Stimulated activated CD8-positive, alpha-beta memory T cell treated with anti-CD3 and anti-CD28 coated beads, Interleukin-15, amount 100 ng/mL, for 4 hours (primary cell): ENCODE data around the gene ARHGAP35.
"Not testable (repeated sequence)": the region's sequence is repeated elsewhere in the genome, so short reads cannot be mapped to it uniquely, and the experiment has no call there.

Experiments
- DNase-seq, 2 donors: peaks; one replicate each; pipeline ENCODE4 v3.0.0-alpha.2; 2020; ENCODE audit warnings: low read depth in 2 of 2

ARHGAP35 gene

DNA sequence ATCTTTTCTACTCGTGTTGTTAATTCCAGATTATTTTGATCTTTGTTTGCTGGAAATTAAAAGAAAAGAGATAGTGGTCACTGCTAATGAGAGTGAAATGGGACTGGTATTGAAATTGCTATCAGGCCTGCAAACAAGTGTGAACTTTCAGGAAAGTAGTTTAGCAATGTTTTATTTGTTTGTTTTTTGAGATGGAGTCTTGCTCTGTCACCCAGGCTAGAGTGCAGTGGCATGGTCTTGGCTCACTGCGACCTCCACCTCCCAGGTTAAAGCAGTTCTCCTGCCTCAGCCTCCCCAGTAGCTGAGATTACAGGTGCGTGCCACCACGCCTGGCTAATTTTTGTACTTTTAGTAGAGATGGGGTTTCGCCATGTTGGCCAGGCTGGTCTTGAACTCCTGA, 10.4 kb downstream of the ARHGAP35 start:
- not testable (repeated sequence) for DNase-seq

DNA sequence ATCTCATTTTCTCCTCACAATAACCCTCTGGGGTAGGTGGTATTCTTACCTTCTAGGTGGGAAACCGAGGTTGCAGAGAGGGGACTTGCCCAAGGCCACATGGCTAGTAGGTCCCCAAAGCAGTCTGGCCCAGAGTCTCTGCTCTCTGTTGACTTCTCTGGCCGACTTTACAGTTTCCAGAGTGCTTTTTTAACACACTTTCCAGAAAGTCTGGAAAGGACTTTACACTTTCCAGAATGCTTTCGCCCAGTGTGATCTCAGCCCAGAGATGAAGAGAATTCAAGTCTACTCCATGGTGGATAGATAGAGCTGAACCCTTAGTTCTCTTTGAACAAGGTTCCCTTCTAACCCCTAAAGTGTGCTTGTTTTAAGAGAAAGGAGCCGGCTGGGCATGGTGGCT, 12.2 kb downstream of the ARHGAP35 start:
- no peak for DNase-seq

DNA sequence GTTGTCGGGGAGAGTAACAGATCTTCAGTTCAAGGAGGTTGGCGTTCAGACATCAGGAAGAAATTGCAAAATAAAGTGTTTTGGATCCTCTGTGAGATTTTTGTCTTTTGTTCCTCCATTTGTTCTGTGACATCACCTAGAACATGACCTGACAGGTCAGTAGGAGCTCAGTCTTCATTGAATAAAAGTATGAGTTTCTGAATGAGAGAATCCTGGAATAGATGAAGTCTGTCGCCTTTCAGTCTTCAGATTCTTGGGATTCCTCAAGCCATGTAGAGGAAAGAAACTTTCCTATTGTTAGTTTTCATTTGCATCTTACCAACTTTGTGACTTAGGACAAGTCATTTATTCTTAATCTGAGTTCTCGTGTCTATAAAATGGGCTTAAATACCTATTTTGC, 14.4 kb downstream of the ARHGAP35 start:
- DNase-seq: no peak

DNA sequence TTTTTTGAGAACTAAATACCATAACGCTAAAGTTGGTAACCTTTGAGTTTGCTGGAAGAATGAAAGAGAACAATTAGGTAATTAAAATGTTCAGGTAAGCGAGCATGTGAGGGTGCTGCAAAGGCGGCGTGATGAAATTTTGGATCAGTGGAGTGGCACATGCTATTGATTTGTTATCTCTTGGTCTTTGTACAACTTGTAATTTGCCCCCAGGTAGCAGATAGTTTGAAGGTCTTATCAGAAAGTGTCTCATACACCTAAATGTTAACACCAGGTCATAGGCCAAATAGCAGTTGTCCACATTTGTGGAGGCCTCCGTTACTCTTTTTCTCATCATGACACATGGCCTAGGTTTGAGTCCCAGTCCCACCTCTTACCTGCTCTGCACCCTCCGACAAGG, 14.9 kb downstream of the ARHGAP35 start:
- no peak for DNase-seq

DNA sequence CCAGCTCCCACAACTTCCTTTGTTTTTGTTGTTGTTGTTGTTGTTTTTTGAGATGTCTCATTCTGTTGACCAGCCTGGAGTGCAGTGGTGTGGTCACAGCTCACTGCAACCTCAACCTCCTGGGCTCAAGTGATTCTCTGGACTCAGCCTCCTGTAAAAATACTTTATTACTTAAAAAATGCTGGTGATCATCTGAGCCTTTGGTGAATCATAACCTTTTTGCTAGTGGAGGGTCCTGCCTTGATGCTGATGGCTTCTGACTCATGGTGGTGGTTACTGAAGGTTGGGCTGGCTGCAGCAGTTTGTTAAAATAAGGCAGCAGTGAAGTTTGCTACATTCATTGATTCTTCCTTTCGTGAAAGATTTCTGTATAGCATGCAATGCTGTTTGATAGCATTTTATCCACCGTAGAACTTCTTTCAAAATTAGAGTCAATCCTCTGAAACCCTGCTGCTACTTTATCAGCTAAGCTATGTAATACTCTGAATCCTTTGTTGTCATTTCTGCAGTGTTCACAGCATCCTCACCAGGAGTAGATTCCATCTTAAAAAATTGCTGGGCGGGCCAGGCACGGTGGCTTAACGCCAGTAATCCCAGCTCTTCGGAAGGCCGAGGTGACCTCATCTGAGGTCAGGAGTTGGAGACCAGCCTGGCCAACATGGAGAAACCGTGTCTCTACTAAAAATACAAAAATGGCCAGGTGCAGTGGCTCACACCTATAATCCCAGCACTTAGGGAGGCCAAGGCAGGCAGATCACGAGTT, 18.0 kb downstream of the ARHGAP35 start:
- DNase-seq: no peak

DNA sequence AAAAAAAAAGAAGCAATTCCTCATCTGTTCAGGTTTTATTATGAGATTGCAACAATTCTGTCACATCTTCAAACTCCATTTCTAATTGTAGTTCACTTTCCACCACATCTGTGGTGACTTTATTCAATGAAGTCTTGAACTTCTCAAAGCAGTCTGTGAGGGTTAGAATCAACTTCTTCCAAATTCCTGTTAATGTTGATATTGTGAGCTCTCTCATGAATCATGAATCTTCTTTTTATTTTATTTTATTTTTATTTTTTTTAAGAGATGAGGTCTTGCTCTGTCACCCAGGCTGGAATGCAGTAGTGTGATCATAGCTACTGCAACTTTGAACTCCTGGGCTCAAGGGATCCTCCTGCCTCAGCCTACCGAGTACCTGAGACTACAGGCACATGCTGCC, 19.6 kb downstream of the ARHGAP35 start:
- DNase-seq: no peak

DNA sequence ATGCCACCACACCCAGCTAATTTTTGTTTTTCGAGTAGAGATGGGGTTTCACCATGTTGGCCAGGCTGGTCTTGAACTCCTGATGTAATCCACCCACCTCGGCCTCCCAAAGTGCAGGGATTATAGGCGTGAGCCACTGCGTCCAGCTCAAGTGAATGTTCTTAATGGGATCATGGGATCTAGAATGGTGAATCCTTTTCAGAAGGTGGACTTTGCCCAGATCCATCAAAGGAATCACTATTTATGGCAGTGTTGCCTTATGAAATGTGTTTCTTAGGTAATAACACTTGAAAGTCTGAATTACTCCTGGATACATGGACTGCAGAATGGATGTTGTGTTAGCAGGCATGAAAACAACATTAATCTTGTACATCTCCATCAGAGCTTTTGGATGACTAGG, 20.3 kb downstream of the ARHGAP35 start:
- no peak for DNase-seq

DNA sequence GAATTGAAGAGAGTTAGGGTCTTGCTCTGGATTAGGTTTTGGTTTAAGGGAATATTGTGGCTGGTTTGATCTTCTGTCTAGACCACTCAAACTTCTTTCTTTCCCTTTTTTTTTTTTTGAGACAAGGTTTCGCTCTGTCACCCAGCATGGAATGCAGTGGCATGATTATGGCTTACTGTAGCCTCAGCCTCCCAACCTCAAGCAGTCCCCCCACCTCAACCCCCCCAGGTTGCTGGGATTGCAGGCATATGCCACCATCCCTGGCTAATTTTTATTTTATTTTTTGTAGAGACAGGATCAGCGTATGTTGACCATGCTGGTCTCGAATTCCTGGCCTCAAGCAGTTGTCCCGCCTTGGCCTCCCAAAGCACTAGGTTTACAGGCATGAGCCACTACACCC, 21.2 kb downstream of the ARHGAP35 start:
- DNase-seq: no peak

DNA sequence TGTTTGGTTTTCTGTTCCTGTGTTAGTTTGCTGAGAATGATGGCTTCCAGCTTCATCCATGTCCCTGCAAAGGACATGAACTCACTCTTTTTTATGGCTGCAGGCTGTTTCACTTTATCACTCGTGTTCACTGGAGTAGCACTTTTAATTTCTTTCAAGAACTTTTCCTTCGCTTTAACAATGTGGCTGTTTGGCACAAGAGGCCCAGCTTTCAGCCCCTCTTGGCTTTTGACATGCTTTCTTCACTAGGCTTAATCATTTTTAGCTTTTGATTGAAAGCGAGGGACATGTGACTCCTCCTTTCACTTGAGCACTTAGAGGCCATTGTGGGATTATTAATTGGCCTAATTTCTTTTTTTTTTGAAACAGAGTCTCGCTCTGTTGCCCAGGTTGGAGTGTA, 22.0 kb downstream of the ARHGAP35 start:
- not testable (repeated sequence) for DNase-seq

DNA sequence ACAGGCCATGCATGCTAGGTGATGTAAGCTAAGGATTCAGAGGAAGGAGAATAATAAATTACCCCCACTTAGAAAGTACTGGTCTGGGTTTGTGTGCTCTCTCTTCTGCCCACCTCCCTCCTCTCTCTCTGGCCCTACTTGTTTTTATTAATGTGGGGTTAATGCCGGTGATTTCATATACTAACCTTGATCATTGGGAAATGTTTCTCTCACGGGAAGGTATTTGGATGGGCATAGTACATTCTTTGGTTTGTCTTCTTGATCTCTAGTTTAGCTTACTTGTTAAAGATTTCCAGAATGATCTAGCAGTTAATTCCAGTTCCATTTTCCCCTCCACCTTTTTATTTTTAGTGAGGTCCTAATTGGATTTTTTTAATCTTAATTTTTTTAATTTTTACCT, 24.6 kb downstream of the ARHGAP35 start:
- no peak for DNase-seq

DNA sequence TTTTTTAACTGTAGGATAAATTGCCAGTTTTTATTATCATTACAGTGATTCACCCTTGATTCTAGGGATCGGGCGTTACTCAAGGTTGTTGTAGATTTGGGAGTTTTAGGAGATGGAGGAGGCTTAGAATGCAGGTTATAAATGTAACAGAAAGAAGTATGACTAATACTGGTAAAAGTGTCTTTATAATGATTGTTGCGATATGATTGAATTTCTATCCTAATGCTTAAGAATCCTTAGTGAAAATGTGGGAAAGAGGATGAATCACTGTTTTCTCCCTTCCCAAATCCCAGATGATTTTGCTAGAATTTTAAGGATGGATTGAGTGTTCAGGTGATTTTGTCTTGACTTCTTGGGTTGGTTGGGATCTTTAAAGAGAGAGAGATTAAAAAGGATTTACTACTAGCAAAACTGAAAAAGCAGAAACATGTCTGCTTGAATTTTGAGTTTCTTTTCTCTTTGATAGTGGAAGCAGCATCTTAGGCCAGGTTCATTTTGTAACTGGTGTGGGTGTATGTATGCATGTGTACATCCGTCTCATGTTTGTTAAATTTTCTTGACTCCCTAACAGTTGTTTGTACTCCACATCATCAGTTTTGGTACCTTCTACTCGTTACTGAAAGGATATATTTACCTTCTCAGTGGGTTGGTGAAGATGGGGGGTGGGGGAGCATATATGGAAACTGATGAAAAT, 25.9 kb downstream of the ARHGAP35 start:
- no peak for DNase-seq

DNA sequence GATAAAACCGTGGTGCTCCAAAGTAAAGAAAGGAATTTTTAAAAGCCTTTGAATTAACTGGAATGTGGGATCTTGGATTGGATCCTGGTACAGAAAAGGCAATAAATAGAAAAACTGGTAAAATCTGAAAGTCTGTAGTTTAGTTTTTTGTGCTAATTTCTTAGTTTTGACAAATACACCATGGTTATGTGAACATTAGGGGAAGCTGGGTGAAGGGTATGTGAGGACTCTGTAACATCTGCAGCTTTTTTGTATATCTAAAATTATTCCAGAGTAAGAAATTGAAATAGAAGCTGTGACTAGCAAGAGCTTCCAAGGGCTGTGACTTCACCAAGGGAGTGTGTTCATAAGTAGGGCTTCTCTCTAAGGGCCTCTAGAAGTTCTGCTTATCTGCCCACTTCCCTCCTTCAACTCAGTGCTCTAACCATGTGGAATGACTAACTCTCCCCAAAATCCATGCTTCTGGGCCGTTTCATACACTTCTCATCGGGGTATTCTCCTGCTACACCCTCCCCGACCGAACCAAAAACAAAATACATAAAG, 26.5 kb downstream of the ARHGAP35 start:
- no peak for DNase-seq

DNA sequence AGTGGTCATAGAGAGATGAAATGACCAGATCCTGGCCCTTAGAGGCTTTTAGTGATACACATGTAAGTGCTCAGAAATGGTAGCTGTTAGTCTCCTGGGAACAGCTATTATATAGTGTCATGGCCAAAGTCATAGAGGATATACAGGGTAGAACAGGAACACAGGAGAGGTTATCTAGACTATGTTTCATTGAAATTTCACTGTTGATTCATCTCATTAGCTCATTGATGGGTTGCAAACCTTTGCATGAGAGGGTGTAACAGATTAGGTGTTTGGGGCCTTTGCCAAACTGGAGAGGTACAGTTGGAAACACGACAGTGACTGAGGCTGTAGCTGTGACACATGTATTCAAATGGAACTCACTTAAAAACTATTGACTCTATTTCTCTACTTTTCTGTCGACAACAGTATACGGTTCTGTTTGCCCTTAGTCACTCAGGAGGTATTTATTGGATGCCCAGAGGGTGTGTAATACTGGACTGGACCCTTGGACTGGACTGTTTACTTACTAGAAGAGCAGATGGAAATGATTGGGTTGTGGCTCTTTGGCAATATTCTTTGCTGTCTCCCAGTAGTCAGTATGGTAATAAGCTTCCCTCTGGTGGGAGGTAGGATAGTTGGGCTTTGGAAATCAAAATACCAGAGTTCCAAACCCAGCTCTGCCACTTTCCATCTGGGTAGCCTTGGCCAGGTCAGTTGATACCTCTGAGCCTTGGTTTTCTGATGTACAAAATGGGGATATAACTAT, 29.8 kb downstream of the ARHGAP35 start:
- no peak for DNase-seq

DNA sequence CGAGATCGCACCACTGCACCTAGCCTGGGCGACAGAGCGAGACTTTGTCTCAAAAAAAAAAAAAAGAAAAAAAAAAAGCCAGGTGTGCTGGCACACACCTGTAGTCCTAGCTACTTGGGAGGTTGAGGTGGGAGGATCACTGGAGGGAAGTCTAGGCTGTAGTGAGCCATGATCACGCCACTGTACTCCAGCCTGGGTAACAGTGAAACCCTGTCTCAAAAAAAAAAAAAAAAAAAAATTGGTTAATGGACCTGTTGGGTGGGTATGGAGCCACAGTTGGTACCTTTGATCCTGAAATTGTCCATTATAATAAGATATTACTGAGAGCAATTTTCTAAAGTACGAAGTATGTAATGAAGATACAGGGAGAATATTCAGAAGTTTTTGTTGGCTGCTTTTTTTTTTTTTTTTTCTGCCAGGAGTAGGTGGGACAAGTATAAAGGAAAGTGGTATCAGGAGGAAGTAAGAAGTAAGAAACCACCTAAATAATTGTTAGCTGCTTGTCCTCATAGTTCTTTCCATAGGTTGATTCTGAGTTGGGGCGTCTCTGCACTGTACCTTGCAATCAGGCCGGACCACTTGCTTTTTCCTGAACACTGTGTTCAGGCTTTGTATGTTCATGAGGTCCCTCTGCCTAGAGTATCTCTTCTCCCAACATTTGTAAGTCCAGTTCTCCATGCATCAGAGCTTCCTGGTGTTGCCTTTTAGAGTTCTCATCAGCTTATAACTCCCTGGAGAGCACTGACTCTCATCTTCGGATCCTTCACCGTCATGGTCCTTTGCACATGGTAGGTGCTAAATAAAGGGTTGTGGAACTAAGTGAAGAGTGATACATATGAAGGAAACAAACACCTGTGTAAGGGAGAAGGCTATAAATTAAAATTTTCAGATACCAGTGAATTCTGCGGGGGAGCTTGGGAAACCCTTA, 31.7 kb downstream of the ARHGAP35 start:
- DNase-seq: no peak

DNA sequence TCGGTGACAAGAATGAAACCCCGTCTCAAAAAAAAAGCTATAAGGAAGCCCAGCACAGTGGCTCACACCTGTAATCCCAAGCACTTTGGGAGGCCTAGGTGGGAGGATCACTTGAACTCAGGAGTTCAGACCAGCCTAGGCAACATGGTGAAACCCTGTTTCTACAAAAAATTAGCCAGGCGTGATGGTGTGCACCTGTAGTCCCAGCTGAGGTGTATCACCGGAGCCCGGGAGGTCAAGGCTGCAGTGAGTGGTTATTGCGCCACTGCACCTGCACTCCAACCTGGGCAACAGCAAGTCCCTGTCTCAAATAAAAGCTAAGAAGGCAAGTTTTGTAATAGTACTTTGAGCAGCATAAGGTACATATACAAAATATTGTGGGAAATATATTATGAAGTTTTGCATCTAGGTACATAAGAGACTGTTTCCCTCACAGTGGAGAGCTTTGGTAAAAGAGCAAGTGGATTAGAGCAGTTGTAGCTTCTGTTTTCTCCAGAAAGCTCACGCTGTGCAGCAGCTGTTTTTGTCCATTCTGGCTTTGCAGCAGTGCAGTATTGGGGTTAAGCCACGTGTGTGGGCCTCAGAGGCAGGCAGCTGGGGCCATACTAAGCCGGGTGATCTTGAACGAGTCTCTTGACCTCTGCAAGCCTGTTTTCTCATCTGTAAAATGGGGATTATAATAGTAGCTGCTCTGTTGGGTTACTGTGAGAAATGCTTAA, 35.4 kb downstream of the ARHGAP35 start:
- DNase-seq: no peak

DNA sequence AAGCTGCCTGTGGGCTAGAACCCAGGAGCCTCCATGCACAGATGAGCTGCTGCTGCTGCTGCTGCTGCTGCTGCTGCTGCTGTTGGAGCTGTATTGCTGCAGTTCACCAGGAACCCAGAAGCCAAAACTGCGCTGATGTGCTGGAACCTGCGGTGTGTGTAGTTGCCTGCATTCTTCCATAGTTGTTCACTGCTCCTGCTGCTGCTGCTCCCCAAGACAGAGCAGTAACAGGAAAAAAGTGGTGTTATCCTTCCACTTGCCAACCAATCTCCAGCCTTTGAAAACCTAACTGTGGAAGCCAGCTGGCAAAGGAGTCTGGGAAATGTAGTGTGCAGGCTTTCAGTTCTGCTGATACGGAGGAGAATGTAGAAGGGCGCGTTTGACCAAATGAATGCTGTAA, 37.9 kb downstream of the ARHGAP35 start:
- DNase-seq: no peak

DNA sequence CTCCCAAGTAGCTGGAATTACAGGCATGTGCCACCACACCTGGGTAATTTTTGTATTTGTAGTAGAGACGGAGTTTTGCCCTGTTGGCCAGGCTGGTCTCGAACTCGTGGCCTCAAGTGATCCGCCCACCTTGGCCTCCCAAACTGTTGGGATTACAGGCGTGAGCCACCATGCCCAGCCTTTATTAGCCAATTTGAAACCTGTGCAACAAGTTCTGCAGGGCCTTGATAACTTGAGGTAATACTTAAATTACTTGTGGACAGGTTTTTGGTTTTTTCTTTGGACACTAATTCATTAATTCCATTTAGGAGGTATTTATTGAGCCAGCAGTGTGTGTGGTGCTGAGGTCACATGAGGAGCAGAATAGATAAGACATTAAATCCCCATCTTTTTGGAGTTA, 39.5 kb downstream of the ARHGAP35 start:
- no peak for DNase-seq

DNA sequence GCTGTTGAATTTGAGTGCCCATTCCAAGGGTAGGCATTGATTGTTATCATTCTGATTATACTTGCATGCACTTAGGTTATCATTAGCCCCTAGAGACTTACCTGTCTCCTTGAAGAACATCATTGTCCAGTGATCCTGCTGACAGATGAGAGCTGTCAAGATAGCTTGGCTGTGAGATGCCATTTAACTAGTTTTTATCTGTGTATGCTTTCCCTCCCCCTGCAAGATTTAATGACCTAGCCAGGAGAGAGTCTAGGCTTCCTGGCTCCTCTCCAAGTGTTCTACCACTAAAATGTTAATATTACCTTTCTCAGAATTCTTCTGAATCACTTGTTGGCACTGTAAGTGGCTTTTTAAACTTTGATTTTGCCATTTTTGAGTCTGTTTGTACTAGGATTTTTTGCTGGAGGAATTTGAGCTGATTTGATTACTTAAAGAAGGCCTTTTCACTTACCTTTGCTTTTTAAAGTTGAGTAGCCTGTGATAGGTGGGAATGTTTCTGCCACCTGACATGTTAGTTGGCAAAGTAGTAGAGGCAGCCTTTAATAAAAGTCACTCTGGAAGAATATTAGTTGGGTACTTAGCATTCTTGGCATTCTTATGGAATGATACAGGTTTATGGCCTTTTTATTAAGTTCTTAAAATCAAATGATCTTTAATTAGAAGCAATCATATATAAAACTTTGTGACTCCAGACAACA, 41.1 kb downstream of the ARHGAP35 start:
- DNase-seq: no peak

DNA sequence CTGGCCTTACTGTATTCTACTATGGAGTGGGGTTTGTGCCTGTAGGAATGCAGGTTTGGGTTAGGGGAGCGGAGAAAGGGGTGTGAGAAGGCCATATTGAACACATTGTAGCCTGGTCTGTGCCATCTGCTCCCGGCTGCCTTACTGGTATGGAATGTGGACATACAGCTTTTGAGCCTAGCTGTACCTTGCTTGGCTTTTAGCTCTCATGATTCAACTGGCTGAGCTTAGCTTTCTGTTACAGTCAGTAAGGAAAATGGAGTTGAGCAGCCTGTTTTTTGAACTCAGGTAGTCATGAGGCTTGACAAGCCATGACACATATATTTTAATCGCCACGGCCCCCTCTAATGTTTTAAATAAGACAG, 41.6 kb downstream of the ARHGAP35 start:
- no peak for DNase-seq

DNA sequence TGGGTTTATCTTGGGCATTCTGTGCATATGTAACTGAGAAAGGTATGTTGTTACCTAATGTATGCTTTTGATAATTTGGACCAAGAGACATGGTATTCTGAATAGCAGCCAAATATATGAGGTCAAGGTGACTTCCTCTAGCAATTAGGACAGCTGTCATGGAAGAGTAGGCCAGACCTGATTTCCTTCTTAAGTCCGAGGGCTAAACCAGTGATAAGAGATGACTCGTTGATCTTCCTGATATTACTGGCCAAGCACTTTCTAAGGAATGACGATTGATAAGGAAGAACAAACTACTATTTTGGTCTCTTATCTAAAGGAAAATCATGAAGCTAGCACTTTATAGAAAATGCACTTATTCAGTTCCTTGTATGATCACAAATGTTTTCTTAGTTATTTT, 42.7 kb downstream of the ARHGAP35 start:
- DNase-seq: no peak
